IPS-18c (cell line): Measurements from ENCODE around the gene HNRNPA1L2.
"Not testable (repeated sequence)": the region's sequence is repeated elsewhere in the genome, so short reads cannot be mapped to it uniquely, and the experiment has no call there.

ENCODE experiments used
- H3K4me3 ChIP-seq: 2 replicates; pipeline ENCODE4 v1.7.0; 2013; ENCODE audit warnings: low read depth, mild to moderate bottlenecking, low read length, moderate library complexity; ENCODE audit not compliant: insufficient read depth
- H3K9me3 ChIP-seq: one replicate; pipeline ENCODE4 v1.6.1; 2013; ENCODE audit warnings: mild to moderate bottlenecking, low read length, moderate library complexity; ENCODE audit not compliant: control insufficient read depth, insufficient read depth

Gene HNRNPA1L2

GRCh38 chr13:52617070-52618060, 24.9 kb upstream of the HNRNPA1L2 start:
- Histone ChIP-seq H3K9me3 (no peaks in the 10 kb centered on the region), H3K4me3 (peak overlapping the region; percentile 94)

- H3K9me3 ChIP-seq = not testable (repeated sequence)
Observed at GRCh38 chr13:52631083-52631690, 11.0 kb upstream of the HNRNPA1L2 start.

GRCh38 chr13:52638666-52639328, 3.4 kb upstream of the HNRNPA1L2 start:
- no peak overlapping the region for H3K4me3 ChIP-seq

More at GRCh38 chr13:52631083-52631690, 11.0 kb upstream of the HNRNPA1L2 start:
- not testable (repeated sequence) for H3K4me3 ChIP-seq

DNA sequence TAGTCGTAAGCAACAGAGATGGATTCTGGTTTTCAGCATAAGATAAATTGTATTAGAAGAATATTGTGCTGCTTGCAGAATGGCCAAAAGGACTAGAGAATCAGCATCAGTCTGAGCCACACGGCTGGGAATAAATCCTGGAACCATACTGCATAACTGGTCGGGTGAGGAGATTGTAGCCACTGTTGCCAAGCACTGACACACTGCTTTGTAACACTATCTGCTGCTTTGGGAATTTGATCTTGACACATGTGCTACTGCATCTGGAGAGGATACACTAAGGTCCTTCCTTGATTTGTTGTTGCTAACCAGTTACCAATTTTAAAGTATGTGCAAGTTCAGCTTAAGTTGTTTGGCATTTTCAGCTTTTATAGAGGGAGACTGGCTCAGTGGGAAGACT, 1.9 kb downstream of the HNRNPA1L2 start:
- no peak overlapping the region for H3K4me3 ChIP-seq
- no peaks in the 10 kb centered on the region for H3K9me3 ChIP-seq

More at GRCh38 chr13:52638666-52639328, 3.4 kb upstream of the HNRNPA1L2 start:
- H3K9me3 ChIP-seq = no peaks in the 10 kb centered on the region

- Histone ChIP-seq H3K4me3 (no peak overlapping the region), H3K9me3 (no peaks in the 10 kb centered on the region)
Observed at GRCh38 chr13:52646967-52647366, 4.7 kb downstream of the HNRNPA1L2 start.

- peak overlapping the region; percentile 26 for H3K4me3 ChIP-seq
- no peaks in the 10 kb centered on the region for H3K9me3 ChIP-seq
Observed at GRCh38 chr13:52650731-52651130, 8.5 kb downstream of the HNRNPA1L2 start.

DNA sequence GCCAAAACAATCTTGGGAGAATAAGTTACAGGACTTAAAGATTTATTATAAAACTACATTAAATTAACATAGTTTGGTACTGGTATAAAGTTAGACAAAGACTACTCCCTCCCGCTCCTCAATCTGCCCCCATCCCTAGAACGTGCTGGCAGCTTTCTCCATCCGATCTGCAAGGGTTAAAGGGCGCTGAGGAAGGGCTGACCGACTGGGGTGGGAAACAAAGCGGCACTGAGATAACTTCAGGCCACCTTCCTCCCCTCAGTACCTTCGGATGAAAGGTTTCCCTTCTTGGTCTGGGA, 9.6 kb downstream of the HNRNPA1L2 start:
- Histone ChIP-seq H3K4me3 (peak overlapping the region; percentile 80), H3K9me3 (no peaks in the 10 kb centered on the region)

GRCh38 chr13:52652196-52652979, 10.2 kb downstream of the HNRNPA1L2 start, which contains the start of gene SUGT1:
Gene SUGT1 (plus strand): TSS chr13:52652836. CDS start chr13:52652921, 85 bp downstream.
- Histone ChIP-seq H3K9me3 (no peaks in the 10 kb centered on the region), H3K4me3 (peak within 1 kb of the TSS; percentile 80)

- peak overlapping the region; percentile 80 for H3K4me3 ChIP-seq
- H3K9me3 ChIP-seq = no peaks in the 10 kb centered on the region
Observed at GRCh38 chr13:52652980-52653303, 10.7 kb downstream of the HNRNPA1L2 start.

DNA sequence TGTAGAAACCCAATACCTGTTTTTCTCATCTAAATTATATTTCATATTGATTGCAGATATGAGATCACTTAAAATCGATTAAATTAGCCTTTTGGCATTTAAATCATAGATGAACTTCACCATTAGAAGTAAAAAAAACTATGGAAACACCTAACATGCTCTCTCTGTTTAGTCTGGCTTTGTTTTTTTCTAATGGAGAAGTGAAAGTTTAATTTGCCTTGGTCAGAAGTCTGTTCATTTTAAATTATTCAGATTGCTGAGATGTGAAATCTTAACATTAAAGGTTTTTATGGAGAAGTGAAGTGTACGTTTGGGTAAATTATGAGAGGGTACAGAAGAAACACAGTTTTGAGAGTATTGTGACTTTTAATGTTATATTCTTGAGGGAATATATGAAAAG, 17.1 kb downstream of the HNRNPA1L2 start:
- H3K9me3 ChIP-seq = no peaks in the 10 kb centered on the region
- H3K4me3 ChIP-seq = no peak overlapping the region

GRCh38 chr13:52664272-52664671, 22.0 kb downstream of the HNRNPA1L2 start:
- H3K4me3 ChIP-seq = no peak overlapping the region

GRCh38 chr13:52665325-52665724, 23.1 kb downstream of the HNRNPA1L2 start:
- Histone ChIP-seq H3K9me3 (no peaks in the 10 kb centered on the region), H3K4me3 (no peak overlapping the region)

More at GRCh38 chr13:52664272-52664671, 22.0 kb downstream of the HNRNPA1L2 start:
- no peaks in the 10 kb centered on the region for H3K9me3 ChIP-seq

GRCh38 chr13:52669677-52670076, 27.4 kb downstream of the HNRNPA1L2 start:
- H3K4me3 ChIP-seq = no peak overlapping the region
- no peaks in the 10 kb centered on the region for H3K9me3 ChIP-seq

- Histone ChIP-seq H3K4me3 (no peak overlapping the region), H3K9me3 (no peaks in the 10 kb centered on the region)
Observed at GRCh38 chr13:52670726-52671125, 28.5 kb downstream of the HNRNPA1L2 start.

DNA sequence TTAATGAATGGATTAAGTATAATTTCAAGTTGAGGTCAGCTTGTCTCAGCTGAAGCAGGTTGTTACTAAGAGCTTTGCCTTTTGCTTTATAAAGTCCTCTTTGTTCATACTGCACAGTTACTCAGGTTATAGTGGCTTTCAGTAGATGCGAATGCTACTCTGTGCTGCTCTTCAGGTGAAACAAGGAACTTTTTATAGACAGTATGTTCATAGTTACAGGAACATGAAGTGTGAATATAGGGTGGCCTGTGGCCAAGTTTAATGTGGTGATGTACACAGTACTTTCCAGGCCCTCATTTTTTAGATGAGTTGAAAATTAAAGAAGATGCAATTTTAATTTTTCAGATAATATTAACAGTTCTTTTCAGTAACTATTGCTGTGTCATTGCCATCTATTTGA, 31.2 kb downstream of the HNRNPA1L2 start:
- no peaks in the 10 kb centered on the region for H3K9me3 ChIP-seq
- no peak overlapping the region for H3K4me3 ChIP-seq

- no peaks in the 10 kb centered on the region for H3K9me3 ChIP-seq
- H3K4me3 ChIP-seq = no peak overlapping the region
Observed at GRCh38 chr13:52677823-52678222, 35.6 kb downstream of the HNRNPA1L2 start.

- H3K4me3 ChIP-seq, H3K9me3 ChIP-seq: not testable (repeated sequence)
Observed at GRCh38 chr13:52685806-52686205, 43.6 kb downstream of the HNRNPA1L2 start.
